Fibroblast of pulmonary artery (primary cell): ENCODE measurements around the gene ZNF618.

Source experiments
- DNase-seq: peaks from one replicate; pipeline ENCODE4 v3.0.0-alpha.2; 2010; ENCODE audit warnings: low read depth
- H3K4me3 ChIP-seq: replicated peaks from 2 replicates; pipeline ENCODE4 v1.5.1; 2011; ENCODE audit warnings: low read depth, mild to moderate bottlenecking, control low read depth, low read length, moderate library complexity
- CTCF ChIP-seq: IDR thresholded peaks from 2 replicates; pipeline ENCODE4 v1.5.1; 2011; ENCODE audit warnings: mild to moderate bottlenecking, control low read depth, low read length, inconsistent platforms; ENCODE audit errors: missing control alignments

Gene ZNF618

GRCh38 chr9:113963696-113964494 is 87.8 kb downstream of the ZNF618 start:
- TF ChIP-seq CTCF: no peak
- no peak overlapping the region for H3K4me3 ChIP-seq
- DNase-seq: no peak

GRCh38 chr9:113964495-113965170 is 88.5 kb downstream of the ZNF618 start:
- TF ChIP-seq CTCF: no peak
- no peak for DNase-seq
- no peak overlapping the region for H3K4me3 ChIP-seq

DNA sequence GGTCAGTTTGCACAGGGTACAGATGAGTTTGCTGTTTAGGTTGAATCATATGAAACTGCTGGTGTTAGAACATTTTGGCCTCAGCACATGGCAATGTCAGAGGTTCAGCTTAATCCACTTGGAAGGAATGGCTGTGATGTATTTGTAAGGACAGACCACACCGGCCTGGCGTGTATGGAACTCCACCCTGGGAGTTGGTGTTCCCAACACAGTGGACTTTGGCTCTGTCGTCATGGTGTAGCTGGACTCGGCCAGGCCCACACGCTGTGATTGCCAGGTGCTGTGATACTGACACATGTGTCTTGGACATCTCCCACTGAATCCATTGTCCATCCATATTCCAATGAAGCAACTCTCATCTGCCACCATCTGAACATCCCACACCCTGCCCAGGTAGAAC is 90.3 kb downstream of the ZNF618 start:
- H3K4me3 ChIP-seq: no peak overlapping the region
- no peak for TF ChIP-seq CTCF
- no peak for DNase-seq

DNA sequence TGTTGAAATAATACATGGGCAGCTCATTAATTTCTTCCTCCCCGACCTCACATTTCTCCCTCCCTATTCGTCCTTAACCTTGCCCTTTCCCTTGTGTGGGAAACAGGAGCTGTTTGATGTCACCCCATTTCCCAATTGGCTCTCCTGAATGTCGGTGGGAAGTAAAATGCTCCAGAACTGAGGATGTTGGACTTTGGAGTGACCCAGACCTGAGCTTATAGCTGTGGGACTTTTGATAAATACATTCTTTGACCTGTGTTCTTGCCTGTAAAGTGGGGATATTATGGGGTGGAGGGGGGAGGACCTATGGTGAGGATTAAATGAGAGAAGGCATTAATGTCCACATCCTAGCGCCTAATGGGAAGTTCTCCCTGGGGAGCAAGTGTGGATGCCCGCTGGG is 91.3 kb downstream of the ZNF618 start:
- no peak for TF ChIP-seq CTCF
- no peak overlapping the region for H3K4me3 ChIP-seq
- no peak for DNase-seq

- no peak for DNase-seq
- H3K4me3 ChIP-seq: no peak overlapping the region
- TF ChIP-seq CTCF: no peak
Measured at GRCh38 chr9:113969343-113969742, 93.2 kb downstream of the ZNF618 start.

GRCh38 chr9:113973226-113973625 is 97.1 kb downstream of the ZNF618 start:
- no peak overlapping the region for H3K4me3 ChIP-seq
- DNase-seq: no peak
- TF ChIP-seq CTCF: no peak
